Neural cell (in vitro differentiated cells): ENCODE measurements around the gene HMCN2. TPM values are rescaled to one million over a fixed set of nuclear protein-coding genes. Genes with fewer than 3 reads are reported as not detected.

Experiments used
- H2AFZ ChIP-seq: fragments of 200-600, 300-800 bp; sonication (generic), shearing (Covaris generic); 2 replicates; pipeline ENCODE4 v1.6.0; 2014; ENCODE audit warnings: low read depth, mild to moderate bottlenecking, antibody characterized with exemption, low read length, moderate library complexity
- H3F3A ChIP-seq: fragments of 200-600 bp; shearing (Covaris generic); 2 replicates; pipeline ENCODE4 v1.6.1; 2016; ENCODE audit warnings: mild to moderate bottlenecking, moderate library complexity, mixed read lengths, antibody characterized with exemption, low read length; ENCODE audit not compliant: insufficient read depth, poor library complexity, severe bottlenecking
- H3K27ac ChIP-seq: fragments of 200-600, 300-800 bp; sonication (generic), shearing (Covaris generic); 2 replicates; pipeline ENCODE4 v1.5.1; 2014; ENCODE audit warnings: mild to moderate bottlenecking, low read length, moderate library complexity
- H3K27me3 ChIP-seq: fragments of 300-800, 200-600 bp; sonication (generic), shearing (Covaris generic); 2 replicates; pipeline ENCODE4 v1.6.0; 2014; ENCODE audit warnings: mild to moderate bottlenecking, low read depth, low read length, moderate library complexity; ENCODE audit not compliant: insufficient read depth
- H3K36me3 ChIP-seq: fragments of 300-800, 200-600 bp; sonication (generic), shearing (Covaris generic); 2 replicates; pipeline ENCODE4 v1.5.1; 2014; ENCODE audit warnings: mild to moderate bottlenecking, antibody characterized with exemption, low read length, moderate library complexity; ENCODE audit not compliant: insufficient read depth
- H3K4me2 ChIP-seq: fragments of 300-800, 200-600 bp; sonication (generic), shearing (Covaris generic); 2 replicates; pipeline ENCODE4 v1.6.0; 2014; ENCODE audit warnings: mild to moderate bottlenecking, low read length
- H3K4me3 ChIP-seq: fragments of 300-800, 200-600 bp; sonication (generic), shearing (Covaris generic); 2 replicates; pipeline ENCODE4 v1.5.1; 2014; ENCODE audit warnings: mild to moderate bottlenecking, low read length, moderate library complexity
- H3K79me2 ChIP-seq: fragments of 200-600 bp; shearing (Covaris generic); replicated peaks from 2 replicates; pipeline ENCODE4 v1.6.0; 2014; ENCODE audit warnings: mild to moderate bottlenecking, low read length, moderate library complexity; ENCODE audit not compliant: insufficient read depth
- H3K9ac ChIP-seq: fragments of 300-800, 200-600 bp; sonication (generic), shearing (Covaris generic); 2 replicates; pipeline ENCODE4 v1.6.1; 2016; ENCODE audit warnings: mild to moderate bottlenecking, low read length, mixed read lengths
- H3K9me2 ChIP-seq: fragments of 200-600 bp; shearing (Covaris generic); 2 replicates; pipeline ENCODE4 v1.6.1; 2016; ENCODE audit warnings: mild to moderate bottlenecking, low read length, mixed read lengths; ENCODE audit not compliant: insufficient read depth
- H3K9me3 ChIP-seq: fragments of 200-600, 300-800 bp; sonication (generic), shearing (Covaris generic); 2 replicates; pipeline ENCODE4 v1.6.1; 2016; ENCODE audit warnings: mild to moderate bottlenecking, mixed run types, low read length, moderate library complexity, mixed read lengths
- H4K20me1 ChIP-seq: fragments of 200-600 bp; shearing (Covaris generic); 2 replicates; pipeline ENCODE4 v1.6.1; 2016; ENCODE audit warnings: mild to moderate bottlenecking, mixed run types; ENCODE audit not compliant: insufficient read depth
- EP300 ChIP-seq: fragments of 450-650 bp; conservative IDR thresholded peaks from 2 replicates; pipeline ENCODE4 v1.6.1; 2014; ENCODE audit warnings: antibody characterized with exemption, mild to moderate bottlenecking, moderate library complexity; ENCODE audit not compliant: poor library complexity, severe bottlenecking
- EZH2 ChIP-seq: fragments of 200-600, 300-800 bp; shearing (Covaris generic), sonication (generic); IDR thresholded peaks from 2 replicates; pipeline ENCODE4 v1.6.1; 2014; ENCODE audit warnings: antibody characterized with exemption, low read length, borderline replicate concordance, mild to moderate bottlenecking; ENCODE audit not compliant: insufficient read depth, poor library complexity, severe bottlenecking
- MXI1 ChIP-seq: fragments of 450-650 bp; conservative IDR thresholded peaks from 2 replicates; pipeline ENCODE4 v1.6.1; 2014; ENCODE audit warnings: antibody characterized with exemption, mild to moderate bottlenecking; ENCODE audit not compliant: poor library complexity, severe bottlenecking
- POLR2AphosphoS5 ChIP-seq: IDR thresholded peaks from 2 replicates; pipeline ENCODE4 v1.6.1; 2012
- RAD21 ChIP-seq: fragments of 450-650 bp; conservative IDR thresholded peaks from 2 replicates; pipeline ENCODE4 v1.6.1; 2014; ENCODE audit warnings: antibody characterized with exemption, mild to moderate bottlenecking, moderate library complexity
- SMC3 ChIP-seq: fragments of 450-650 bp; conservative IDR thresholded peaks from 2 replicates; pipeline ENCODE4 v1.6.1; 2014; ENCODE audit warnings: antibody characterized with exemption, mild to moderate bottlenecking, moderate library complexity; ENCODE audit not compliant: poor library complexity
- TAF1 ChIP-seq: IDR thresholded peaks from 2 replicates; pipeline ENCODE4 v1.6.1; 2012; ENCODE audit warnings: low read depth
- polyA plus RNA-seq: library from polyadenylated mRNA; depleted of rRNA; stranded (reverse); fragments of >200 nt; gene quantifications from 2 replicates; pipeline ENCODE4 v1.2.3, GENCODE V29; 2014
- TF ChIP-seq, protein P1 (sequence below): IDR thresholded peaks from 2 replicates; pipeline ENCODE4 v1.6.1; 2012; ENCODE audit warnings: borderline replicate concordance
- TF ChIP-seq, protein P2 (sequence below): fragments of 450-650 bp; IDR thresholded peaks from 2 replicates; pipeline ENCODE4 v1.5.1; 2014; ENCODE audit warnings: antibody characterized with exemption, mild to moderate bottlenecking, moderate library complexity; ENCODE audit not compliant: poor library complexity, severe bottlenecking

Gene HMCN2
- polyA plus RNA-seq, 1 donor from 2014 or later = 1.7 TPM

DNA sequence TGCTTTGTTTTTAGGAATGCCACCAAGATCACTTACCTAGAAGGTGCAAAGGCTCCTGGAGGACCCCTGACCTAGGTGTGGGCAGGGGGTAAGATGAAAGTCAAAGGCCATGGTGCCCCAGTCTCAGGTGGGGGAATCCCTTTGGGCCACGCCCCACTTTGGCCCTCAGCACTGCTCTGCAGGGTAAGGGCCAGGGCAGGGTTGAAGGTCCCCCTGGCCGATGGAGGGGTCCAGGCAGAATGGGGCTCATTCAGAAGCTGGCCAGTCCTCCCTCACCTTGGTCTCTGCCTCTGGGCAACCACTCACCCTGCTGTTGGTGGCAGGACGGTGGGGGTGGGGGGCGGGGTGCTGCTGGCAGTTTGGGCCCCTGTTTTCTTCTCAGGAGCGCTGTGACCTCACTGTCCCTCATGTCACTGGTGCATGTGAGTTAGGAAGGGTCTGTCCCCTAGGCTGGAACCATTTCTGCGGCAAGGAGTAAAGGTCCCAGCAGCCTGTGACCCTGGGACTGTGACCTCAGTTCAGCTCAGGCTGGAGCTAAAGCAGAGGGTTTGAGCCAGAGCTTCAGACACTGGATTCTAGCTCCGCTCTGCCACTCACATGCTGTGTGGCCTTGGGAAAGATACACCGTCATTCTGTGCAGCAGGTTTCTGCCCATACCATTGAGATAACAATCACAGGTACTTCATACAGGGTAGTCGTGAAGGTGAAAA lies 177.3 kb downstream of the HMCN2 start:
- Histone ChIP-seq H3K4me3 (no peak overlapping the region), H3F3A (no peaks in the 10 kb centered on the region), H3K36me3 (no peaks in the 10 kb centered on the region), H2AFZ (no peak overlapping the region), H3K9me2 (no peaks in the 10 kb centered on the region), H3K9me3 (no peaks in the 10 kb centered on the region), H4K20me1 (no peaks in the 10 kb centered on the region), H3K4me2 (no peak overlapping the region), H3K79me2 (no peaks in the 10 kb centered on the region), H3K27me3 (peaks cover 26% of the 10 kb centered on the region), H3K27ac (no peak overlapping the region), H3K9ac (no peak overlapping the region)
- TF ChIP-seq MXI1 (no peak), POLR2AphosphoS5 (no peak), SMC3 (no peak), EP300 (no peak), EZH2 (no peak), TAF1 (no peak), RAD21 (no peak)
- TF ChIP-seq, protein P1, sequence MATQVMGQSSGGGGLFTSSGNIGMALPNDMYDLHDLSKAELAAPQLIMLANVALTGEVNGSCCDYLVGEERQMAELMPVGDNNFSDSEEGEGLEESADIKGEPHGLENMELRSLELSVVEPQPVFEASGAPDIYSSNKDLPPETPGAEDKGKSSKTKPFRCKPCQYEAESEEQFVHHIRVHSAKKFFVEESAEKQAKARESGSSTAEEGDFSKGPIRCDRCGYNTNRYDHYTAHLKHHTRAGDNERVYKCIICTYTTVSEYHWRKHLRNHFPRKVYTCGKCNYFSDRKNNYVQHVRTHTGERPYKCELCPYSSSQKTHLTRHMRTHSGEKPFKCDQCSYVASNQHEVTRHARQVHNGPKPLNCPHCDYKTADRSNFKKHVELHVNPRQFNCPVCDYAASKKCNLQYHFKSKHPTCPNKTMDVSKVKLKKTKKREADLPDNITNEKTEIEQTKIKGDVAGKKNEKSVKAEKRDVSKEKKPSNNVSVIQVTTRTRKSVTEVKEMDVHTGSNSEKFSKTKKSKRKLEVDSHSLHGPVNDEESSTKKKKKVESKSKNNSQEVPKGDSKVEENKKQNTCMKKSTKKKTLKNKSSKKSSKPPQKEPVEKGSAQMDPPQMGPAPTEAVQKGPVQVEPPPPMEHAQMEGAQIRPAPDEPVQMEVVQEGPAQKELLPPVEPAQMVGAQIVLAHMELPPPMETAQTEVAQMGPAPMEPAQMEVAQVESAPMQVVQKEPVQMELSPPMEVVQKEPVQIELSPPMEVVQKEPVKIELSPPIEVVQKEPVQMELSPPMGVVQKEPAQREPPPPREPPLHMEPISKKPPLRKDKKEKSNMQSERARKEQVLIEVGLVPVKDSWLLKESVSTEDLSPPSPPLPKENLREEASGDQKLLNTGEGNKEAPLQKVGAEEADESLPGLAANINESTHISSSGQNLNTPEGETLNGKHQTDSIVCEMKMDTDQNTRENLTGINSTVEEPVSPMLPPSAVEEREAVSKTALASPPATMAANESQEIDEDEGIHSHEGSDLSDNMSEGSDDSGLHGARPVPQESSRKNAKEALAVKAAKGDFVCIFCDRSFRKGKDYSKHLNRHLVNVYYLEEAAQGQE = no peak
- TF ChIP-seq, protein P2, sequence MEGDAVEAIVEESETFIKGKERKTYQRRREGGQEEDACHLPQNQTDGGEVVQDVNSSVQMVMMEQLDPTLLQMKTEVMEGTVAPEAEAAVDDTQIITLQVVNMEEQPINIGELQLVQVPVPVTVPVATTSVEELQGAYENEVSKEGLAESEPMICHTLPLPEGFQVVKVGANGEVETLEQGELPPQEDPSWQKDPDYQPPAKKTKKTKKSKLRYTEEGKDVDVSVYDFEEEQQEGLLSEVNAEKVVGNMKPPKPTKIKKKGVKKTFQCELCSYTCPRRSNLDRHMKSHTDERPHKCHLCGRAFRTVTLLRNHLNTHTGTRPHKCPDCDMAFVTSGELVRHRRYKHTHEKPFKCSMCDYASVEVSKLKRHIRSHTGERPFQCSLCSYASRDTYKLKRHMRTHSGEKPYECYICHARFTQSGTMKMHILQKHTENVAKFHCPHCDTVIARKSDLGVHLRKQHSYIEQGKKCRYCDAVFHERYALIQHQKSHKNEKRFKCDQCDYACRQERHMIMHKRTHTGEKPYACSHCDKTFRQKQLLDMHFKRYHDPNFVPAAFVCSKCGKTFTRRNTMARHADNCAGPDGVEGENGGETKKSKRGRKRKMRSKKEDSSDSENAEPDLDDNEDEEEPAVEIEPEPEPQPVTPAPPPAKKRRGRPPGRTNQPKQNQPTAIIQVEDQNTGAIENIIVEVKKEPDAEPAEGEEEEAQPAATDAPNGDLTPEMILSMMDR = no peak

DNA sequence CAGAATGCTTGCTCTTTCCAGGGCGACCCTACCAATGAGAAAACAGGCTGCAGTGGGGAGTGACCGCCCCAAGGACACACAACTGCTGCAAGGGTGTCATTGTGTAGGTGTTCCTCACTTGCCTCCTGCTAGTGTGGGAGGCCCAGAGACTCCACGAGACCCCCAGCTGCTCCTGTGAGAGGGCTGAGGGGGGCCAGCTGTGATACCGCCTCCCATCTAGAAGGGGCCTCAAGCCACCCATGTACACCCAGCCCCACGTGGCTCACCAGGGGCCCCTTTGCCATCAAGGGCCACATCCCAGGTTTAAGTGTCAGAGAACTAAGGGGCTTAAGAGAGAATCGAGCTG lies 177.9 kb downstream of the HMCN2 start:
- H3K4me2 ChIP-seq = no peak overlapping the region
- H3K27me3 ChIP-seq = peaks cover 26% of the 10 kb centered on the region
- no peaks in the 10 kb centered on the region for H3K9me2 ChIP-seq
- H3K79me2 ChIP-seq = no peaks in the 10 kb centered on the region
- no peaks in the 10 kb centered on the region for H3F3A ChIP-seq
- no peaks in the 10 kb centered on the region for H3K36me3 ChIP-seq
- H4K20me1 ChIP-seq = no peaks in the 10 kb centered on the region
- no peak overlapping the region for H3K27ac ChIP-seq
- H3K4me3 ChIP-seq = no peak overlapping the region
- H3K9me3 ChIP-seq = no peaks in the 10 kb centered on the region
- H2AFZ ChIP-seq = no peak overlapping the region
- TF ChIP-seq POLR2AphosphoS5 (no peak), RAD21 (no peak), SMC3 (no peak), EP300 (no peak), TAF1 (no peak), MXI1 (no peak)
- TF ChIP-seq, protein P1 = no peak
- TF ChIP-seq, protein P2 = no peak
- H3K9ac ChIP-seq = no peak overlapping the region
